Astrocyte (in vitro differentiated cells and primary cell): ENCODE data around the gene RAD50.

Experiments
- CTCF ChIP-seq: IDR thresholded peaks from 2 replicates; pipeline ENCODE4 v1.5.1; 2011; ENCODE audit warnings: low read depth, mild to moderate bottlenecking, inconsistent platforms, low read length, moderate library complexity; ENCODE audit not compliant: insufficient read depth
- EZH2 ChIP-seq: IDR thresholded peaks from 2 replicates; pipeline ENCODE4 v1.6.1; 2012; ENCODE audit warnings: mild to moderate bottlenecking, low read length, inconsistent platforms; ENCODE audit not compliant: insufficient read depth

GRCh38 chr5:132566657-132567056, 9.9 kb downstream of the RAD50 start:
- TF ChIP-seq CTCF (no peak), EZH2 (no peak)
